Ovary (tissue), 3 donors: ENCODE data around the gene NOS3.

ENCODE experiments used
- EP300 ChIP-seq: sonication (generic); formaldehyde crosslinking; IDR thresholded peaks from one replicate; pipeline ENCODE4 v1.6.1; 2017; ENCODE audit warnings: antibody characterized with exemption
- TF ChIP-seq, protein P1 (sequence below), 3 donors: fragments of 450-650 bp in 2 of 3; fragments of 200-600 bp in 1 of 3; IDR thresholded peaks; one replicate each; pipeline versions ENCODE4 v1.5.1 to v1.8.0; 2016 to 2022; ENCODE audit warnings: antibody characterized with exemption in 3 of 3, mild to moderate bottlenecking in 1 of 3
- donor health status: DM: no; HTN: no; CAD: no.

DNA sequence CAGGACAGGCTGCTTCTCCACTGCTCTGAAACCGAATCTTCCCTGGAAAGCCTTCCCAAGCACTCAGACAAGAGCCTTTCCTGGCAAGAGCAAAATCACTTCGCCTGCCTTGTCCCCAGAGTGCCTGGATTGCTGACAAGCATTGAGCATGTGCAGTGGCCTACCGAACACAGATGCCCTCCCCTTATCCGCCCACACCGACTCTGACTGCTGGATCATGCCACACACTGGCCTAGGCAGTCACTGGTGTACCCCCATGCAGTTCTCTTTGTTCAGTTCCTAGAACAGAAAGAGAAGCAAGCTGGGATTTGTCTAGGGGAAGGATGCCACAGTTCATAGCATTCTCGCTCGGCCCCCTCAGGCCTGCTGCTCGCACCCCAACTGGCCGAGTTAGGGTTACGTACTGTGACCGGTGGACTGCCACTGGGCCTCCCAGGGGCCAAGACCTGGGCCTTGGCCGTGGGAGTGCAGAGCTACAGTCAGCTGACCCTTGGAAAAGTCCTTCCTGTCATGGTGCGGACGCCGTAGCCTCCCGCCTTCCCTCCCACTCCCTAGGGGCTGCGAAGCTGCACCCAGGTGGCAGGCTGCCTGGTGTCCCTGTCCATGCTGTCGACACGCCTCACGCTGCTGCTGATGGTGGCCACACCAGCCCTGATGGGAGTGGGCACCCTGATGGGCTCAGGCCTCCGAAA is 44.4 kb downstream of the NOS3 start:
- TF ChIP-seq, protein P1, sequence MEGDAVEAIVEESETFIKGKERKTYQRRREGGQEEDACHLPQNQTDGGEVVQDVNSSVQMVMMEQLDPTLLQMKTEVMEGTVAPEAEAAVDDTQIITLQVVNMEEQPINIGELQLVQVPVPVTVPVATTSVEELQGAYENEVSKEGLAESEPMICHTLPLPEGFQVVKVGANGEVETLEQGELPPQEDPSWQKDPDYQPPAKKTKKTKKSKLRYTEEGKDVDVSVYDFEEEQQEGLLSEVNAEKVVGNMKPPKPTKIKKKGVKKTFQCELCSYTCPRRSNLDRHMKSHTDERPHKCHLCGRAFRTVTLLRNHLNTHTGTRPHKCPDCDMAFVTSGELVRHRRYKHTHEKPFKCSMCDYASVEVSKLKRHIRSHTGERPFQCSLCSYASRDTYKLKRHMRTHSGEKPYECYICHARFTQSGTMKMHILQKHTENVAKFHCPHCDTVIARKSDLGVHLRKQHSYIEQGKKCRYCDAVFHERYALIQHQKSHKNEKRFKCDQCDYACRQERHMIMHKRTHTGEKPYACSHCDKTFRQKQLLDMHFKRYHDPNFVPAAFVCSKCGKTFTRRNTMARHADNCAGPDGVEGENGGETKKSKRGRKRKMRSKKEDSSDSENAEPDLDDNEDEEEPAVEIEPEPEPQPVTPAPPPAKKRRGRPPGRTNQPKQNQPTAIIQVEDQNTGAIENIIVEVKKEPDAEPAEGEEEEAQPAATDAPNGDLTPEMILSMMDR (IDR thresholded peaks at IDR 0.05) = no peak
- no peak for TF ChIP-seq EP300
